Measurements from ENCODE around the gene KLK13. TPM values are rescaled to one million over a fixed set of nuclear protein-coding genes. Genes with fewer than 3 reads are reported as not detected.
A peak's percentile ranks its signal among the peaks of the same experiment; 100 is the strongest.

Gene KLK13
- total and polyA plus RNA-seq, 2 of the 13 experiments (the other 11 are each of a cell fraction or from before 2014, with no cell fraction given) = 0.09 TPM; not detected in 1

GRCh38 chr19:51103926-51104341, 39.0 kb upstream of the KLK13 start:
- no peaks in the 10 kb centered on the region for H3K9me3 ChIP-seq (ENCODE audit: low read length)
- peaks cover 3% of the 10 kb centered on the region for H3K79me2 ChIP-seq (ENCODE audit: insufficient read depth, low read length)
- 0 out of 2 replicates have a peak, but pooled peaks cover 3% of the 10 kb centered on the region for H4K20me1 ChIP-seq (ENCODE audit: insufficient read depth, low read length)
- ChIA-PET CTCF (ENCODE audit: low intra/inter-chr PET ratio, low total read pairs) (no interaction called here), POLR2A (no interaction called here)
- H2AFZ ChIP-seq (ENCODE audit: low read length) = no peak overlapping the region
- no peak overlapping the region for H3K27ac ChIP-seq (ENCODE audit: extremely low read length, insufficient read depth, low read length)
- H3K27me3 ChIP-seq (ENCODE audit: control insufficient read depth in 1 of 2, insufficient read depth in 2 of 2, low read length in 2 of 2) = no peaks in the 10 kb centered on the region; a peak in 1 of 5 replicates
- no peak overlapping the region for H3K9ac ChIP-seq (ENCODE audit: insufficient read depth, low read depth, low read length)
- TF ChIP-seq KLF9 (CRISPR knock-in tag; IDR thresholded peaks at IDR 0.05; ENCODE audit: low read depth) = no peak
- TF ChIP-seq RBFOX2 (IDR thresholded peaks at IDR 0.05; ENCODE audit: low read depth, low read length) = peak; percentile 65; the same call in 1 of the 2 replicates
- TF ChIP-seq AGO2 (optimal IDR thresholded peaks at IDR 0.05; ENCODE audit: low read depth, low read length) = peak; percentile 38
- H3K4me1 ChIP-seq (ENCODE audit: insufficient read depth, low read length) = peaks cover 15% of the 10 kb centered on the region
- intact Hi-C loops (cut with micrococcal nuclease; ENCODE audit: unreplicated experiment) = loop anchor here (10.0 kb wide), 1 partner anchor 169 kb away; no protein-coding TSS in a partner anchor
- over 99% methylated on average over 49 of the region's 49 CpGs for WGBS (ENCODE audit: low lambda C conversion rate)
- no peak overlapping the region for H3K4me3 ChIP-seq (replicated peaks in 1 of 3; ENCODE audit: insufficient read depth in 1 of 3, low read depth in 2 of 3, low read length in 3 of 3)
- ATAC-seq (no peak), FAIRE-seq (no peak), DNase-seq (ENCODE audit: low spot score) (no peak)
- in situ Hi-C loops (cut with HindIII; ENCODE audit: extremely low pct_ligation_motif_present, low pct_unique_long_range_greater_than_20kb) = no loop called here
- no TSS peak for BruUV-seq (replicated peaks)
- no peak overlapping the region for H3K4me2 ChIP-seq (ENCODE audit: low read depth, low read length)
- peaks cover 5 to 15% of the 10 kb centered on the region in 2 experiments; a peak in 2 of 5 replicates for H3K36me3 ChIP-seq (replicated peaks in 1 of 2; ENCODE audit: control insufficient read depth in 1 of 2, insufficient read depth in 2 of 2, low read length in 2 of 2)

DNA sequence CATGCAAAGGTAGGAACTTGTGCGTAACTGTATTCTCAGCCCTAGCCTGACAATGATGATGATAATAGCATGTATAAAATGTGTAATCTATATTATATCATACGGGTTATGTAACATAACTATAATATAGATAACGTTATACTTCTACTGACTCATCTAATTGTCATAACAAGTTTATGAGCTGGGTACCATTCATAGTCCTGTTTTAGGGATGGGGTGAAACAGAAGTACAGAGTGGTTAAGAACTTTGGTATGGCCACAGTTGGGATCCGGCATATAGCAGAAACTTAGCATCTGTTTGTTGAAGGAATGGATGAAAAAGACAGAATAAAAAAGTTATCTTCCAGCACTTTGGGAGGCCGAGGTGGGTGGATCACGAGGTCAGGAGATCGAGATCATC, 38.1 kb upstream of the KLK13 start:
- in situ Hi-C loops (cut with HindIII; ENCODE audit: extremely low pct_ligation_motif_present, low pct_unique_long_range_greater_than_20kb) = no loop called here
- no peak overlapping the region for H3K9ac ChIP-seq (ENCODE audit: insufficient read depth, low read depth, low read length)
- no peak overlapping the region for H3K4me3 ChIP-seq (replicated peaks in 1 of 3; ENCODE audit: insufficient read depth in 1 of 3, low read depth in 2 of 3, low read length in 3 of 3)
- no peak overlapping the region for H3K4me2 ChIP-seq (ENCODE audit: low read depth, low read length)
- 0 out of 2 replicates have a peak, but pooled peaks cover 3% of the 10 kb centered on the region for H4K20me1 ChIP-seq (ENCODE audit: insufficient read depth, low read length)
- intact Hi-C loops (cut with micrococcal nuclease; ENCODE audit: unreplicated experiment) = loop anchor here (10.0 kb wide), 1 partner anchor 168 kb away; no protein-coding TSS in a partner anchor
- 97% methylated on average over 7 of the region's 7 CpGs for WGBS (ENCODE audit: low lambda C conversion rate)
- no peak overlapping the region for H3K27ac ChIP-seq (ENCODE audit: extremely low read length, insufficient read depth, low read length)
- ATAC-seq (no peak), FAIRE-seq (no peak), DNase-seq (ENCODE audit: low spot score) (no peak)
- H3K27me3 ChIP-seq (ENCODE audit: control insufficient read depth in 1 of 2, insufficient read depth in 2 of 2, low read length in 2 of 2) = no peaks in the 10 kb centered on the region; a peak in 1 of 5 replicates
- peaks cover 3% of the 10 kb centered on the region for H3K79me2 ChIP-seq (ENCODE audit: insufficient read depth, low read length)
- H3K4me1 ChIP-seq (ENCODE audit: insufficient read depth, low read length) = peaks cover 11% of the 10 kb centered on the region
- CTCF ChIA-PET (ENCODE audit: low intra/inter-chr PET ratio, low total read pairs) = no interaction called here
- TF ChIP-seq, protein P1, sequence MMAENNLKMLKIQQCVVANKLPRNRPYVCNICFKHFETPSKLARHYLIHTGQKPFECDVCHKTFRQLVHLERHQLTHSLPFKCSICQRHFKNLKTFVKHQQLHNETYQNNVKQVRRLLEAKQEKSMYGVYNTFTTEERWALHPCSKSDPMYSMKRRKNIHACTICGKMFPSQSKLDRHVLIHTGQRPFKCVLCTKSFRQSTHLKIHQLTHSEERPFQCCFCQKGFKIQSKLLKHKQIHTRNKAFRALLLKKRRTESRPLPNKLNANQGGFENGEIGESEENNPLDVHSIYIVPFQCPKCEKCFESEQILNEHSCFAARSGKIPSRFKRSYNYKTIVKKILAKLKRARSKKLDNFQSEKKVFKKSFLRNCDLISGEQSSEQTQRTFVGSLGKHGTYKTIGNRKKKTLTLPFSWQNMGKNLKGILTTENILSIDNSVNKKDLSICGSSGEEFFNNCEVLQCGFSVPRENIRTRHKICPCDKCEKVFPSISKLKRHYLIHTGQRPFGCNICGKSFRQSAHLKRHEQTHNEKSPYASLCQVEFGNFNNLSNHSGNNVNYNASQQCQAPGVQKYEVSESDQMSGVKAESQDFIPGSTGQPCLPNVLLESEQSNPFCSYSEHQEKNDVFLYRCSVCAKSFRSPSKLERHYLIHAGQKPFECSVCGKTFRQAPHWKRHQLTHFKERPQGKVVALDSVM (CRISPR knock-in tag; IDR thresholded peaks at IDR 0.05) = no peak
- no peaks in the 10 kb centered on the region for H3K9me3 ChIP-seq (ENCODE audit: low read length)
- H3K36me3 ChIP-seq (replicated peaks in 1 of 2; ENCODE audit: control insufficient read depth in 1 of 2, insufficient read depth in 2 of 2, low read length in 2 of 2) = peaks cover 5 to 15% of the 10 kb centered on the region in 2 experiments; a peak in 2 of 5 replicates
- no peak overlapping the region for H2AFZ ChIP-seq (ENCODE audit: low read length)
- BruUV-seq (replicated peaks) = no TSS peak
- POLR2A ChIA-PET = no interaction called here
